ENCODE measurements around the gene MRPS9. TPM values are rescaled to one million over a fixed set of nuclear protein-coding genes. Genes with fewer than 3 reads are reported as not detected.

Gene MRPS9
- total RNA-seq, 4 donors from 2014 or later, result 34.9 to 79.5 (median 38.6) TPM

GRCh38 chr2:105071379-105071778, 33.5 kb downstream of the MRPS9 start:
- no peaks in the 10 kb centered on the region for H3K36me3 ChIP-seq

DNA sequence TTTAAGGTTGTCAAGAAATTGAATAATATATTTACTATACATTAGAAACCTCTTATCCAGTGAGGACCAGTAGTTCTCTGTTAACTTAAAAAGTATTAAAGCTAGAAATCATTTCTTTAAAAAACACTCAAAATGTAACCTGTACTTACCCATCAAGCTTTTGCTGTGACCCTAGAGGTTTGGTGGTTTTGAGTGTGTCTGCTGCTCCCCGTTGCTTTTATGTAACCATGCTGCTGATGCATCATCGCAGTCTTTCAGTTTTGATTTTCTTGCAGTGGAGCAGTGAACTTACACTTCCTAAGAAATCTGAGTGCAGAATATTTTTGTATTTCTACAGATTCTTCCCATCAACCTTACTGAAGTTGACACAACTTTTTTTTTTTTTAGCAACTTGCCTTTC, 34.2 kb downstream of the MRPS9 start:
- Histone ChIP-seq H3K36me3 (no peaks in the 10 kb centered on the region), H3K27ac (no peak overlapping the region), H3K4me1 (no peaks in the 10 kb centered on the region), H3K4me3 (no peak overlapping the region), H3K9me3 (no peaks in the 10 kb centered on the region), H3K27me3 (no peaks in the 10 kb centered on the region)
- DNase-seq, result no peak
- no peak for TF ChIP-seq CTCF (IDR thresholded peaks at IDR 0.05 in 4 of 5, conservative IDR thresholded peaks at IDR 0.05 in 1 of 5)
- TF ChIP-seq POLR2A (IDR thresholded peaks at IDR 0.05), result no peak
- ATAC-seq, result no peak
- intact Hi-C loops (cut with DNase I; ENCODE audit: low total_unique reads) (no loop called here), in situ Hi-C loops (cut with MboI; ENCODE audit: low sequenced_read_pairs in 4 of 4) (no loop called here)

More at GRCh38 chr2:105071379-105071778, 33.5 kb downstream of the MRPS9 start:
- no peak for TF ChIP-seq CTCF (IDR thresholded peaks at IDR 0.05 in 4 of 5, conservative IDR thresholded peaks at IDR 0.05 in 1 of 5)
- TF ChIP-seq POLR2A (IDR thresholded peaks at IDR 0.05), result no peak
- no peak overlapping the region for H3K27ac ChIP-seq
- DNase-seq, result no peak
- H3K27me3 ChIP-seq, result no peaks in the 10 kb centered on the region
- intact Hi-C loops (cut with DNase I; ENCODE audit: low total_unique reads) (no loop called here), in situ Hi-C loops (cut with MboI; ENCODE audit: low sequenced_read_pairs in 4 of 4) (no loop called here)
- H3K9me3 ChIP-seq, result no peaks in the 10 kb centered on the region
- H3K4me3 ChIP-seq, result no peak overlapping the region
- no peaks in the 10 kb centered on the region for H3K4me1 ChIP-seq
- no peak for ATAC-seq

DNA sequence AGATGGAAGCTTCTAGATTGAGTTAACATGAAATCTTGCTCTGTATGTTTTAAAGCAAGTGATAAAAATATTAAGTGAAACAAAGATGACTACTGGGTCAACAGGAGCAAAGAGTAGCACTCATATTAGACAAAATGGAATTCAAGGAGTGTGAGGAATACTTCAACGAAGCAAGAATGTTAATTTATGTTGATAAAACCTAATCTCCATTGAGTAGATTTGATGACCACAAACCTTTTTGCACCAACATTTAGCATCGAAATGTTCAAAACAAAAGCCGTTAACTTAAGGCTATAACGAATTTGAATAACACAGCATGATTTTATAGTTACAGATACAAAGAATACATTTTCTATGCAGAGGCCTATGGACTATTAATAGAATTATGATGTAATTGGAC, 35.7 kb downstream of the MRPS9 start:
- DNase-seq, result no peak
- no peak overlapping the region for H3K27ac ChIP-seq
- H3K36me3 ChIP-seq, result no peaks in the 10 kb centered on the region
- H3K27me3 ChIP-seq, result no peaks in the 10 kb centered on the region
- in situ Hi-C loops (cut with MboI; ENCODE audit: low sequenced_read_pairs in 4 of 4) (no loop called here), intact Hi-C loops (cut with DNase I; ENCODE audit: low total_unique reads) (no loop called here)
- no peak for ATAC-seq
- H3K4me1 ChIP-seq, result no peaks in the 10 kb centered on the region
- no peaks in the 10 kb centered on the region for H3K9me3 ChIP-seq
- no peak overlapping the region for H3K4me3 ChIP-seq
- no peak for TF ChIP-seq POLR2A (IDR thresholded peaks at IDR 0.05)
- no peak for TF ChIP-seq CTCF (IDR thresholded peaks at IDR 0.05 in 4 of 5, conservative IDR thresholded peaks at IDR 0.05 in 1 of 5)

DNA sequence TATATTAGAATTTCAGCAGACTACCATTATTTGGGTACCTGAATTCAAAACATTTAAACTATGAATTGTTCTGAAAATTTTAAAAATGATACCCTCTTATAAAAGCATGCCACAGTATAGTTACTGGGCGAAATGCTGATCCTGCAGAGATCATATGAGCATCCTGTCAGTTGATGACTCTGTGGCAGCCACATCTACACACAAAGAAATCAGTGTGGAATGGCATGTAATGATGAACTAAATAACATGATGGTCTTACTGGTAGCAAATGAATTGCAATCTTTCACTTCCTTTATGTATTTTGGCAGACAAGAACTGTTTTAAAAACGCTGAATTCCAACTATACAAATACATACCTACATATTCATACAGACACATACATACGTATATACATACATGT, 38.3 kb downstream of the MRPS9 start:
- Histone ChIP-seq H3K4me1 (no peaks in the 10 kb centered on the region), H3K36me3 (no peaks in the 10 kb centered on the region), H3K27me3 (no peaks in the 10 kb centered on the region), H3K9me3 (no peaks in the 10 kb centered on the region), H3K4me3 (no peak overlapping the region), H3K27ac (no peak overlapping the region)
- in situ Hi-C loops (cut with MboI; ENCODE audit: low sequenced_read_pairs in 4 of 4) (no loop called here), intact Hi-C loops (cut with DNase I; ENCODE audit: low total_unique reads) (no loop called here)
- no peak for ATAC-seq
- TF ChIP-seq CTCF (IDR thresholded peaks at IDR 0.05 in 4 of 5, conservative IDR thresholded peaks at IDR 0.05 in 1 of 5) (no peak), POLR2A (IDR thresholded peaks at IDR 0.05) (no peak)
- no peak for DNase-seq

GRCh38 chr2:105078906-105079495, 41.1 kb downstream of the MRPS9 start:
- intact Hi-C loops (cut with DNase I; ENCODE audit: low total_unique reads), result no loop called here
- in situ Hi-C loops (cut with MboI; ENCODE audit: low sequenced_read_pairs in 4 of 4), result no loop called here
- DNase-seq, result no peak

More at GRCh38 chr2:105078906-105079495, 41.1 kb downstream of the MRPS9 start:
- TF ChIP-seq CTCF (IDR thresholded peaks at IDR 0.05 in 4 of 5, conservative IDR thresholded peaks at IDR 0.05 in 1 of 5) (no peak), POLR2A (IDR thresholded peaks at IDR 0.05) (no peak)
- Histone ChIP-seq H3K36me3 (no peaks in the 10 kb centered on the region), H3K27ac (no peak overlapping the region), H3K9me3 (no peaks in the 10 kb centered on the region), H3K4me1 (no peaks in the 10 kb centered on the region), H3K4me3 (no peak overlapping the region), H3K27me3 (no peaks in the 10 kb centered on the region)
- ATAC-seq, result no peak

Data from gastrocnemius medialis (tissue), 4 donors.